GM12878 (cell line): ENCODE data around the gene UBAC2. TPM values are rescaled to one million over a fixed set of nuclear protein-coding genes. Genes with fewer than 3 reads are reported as not detected.

Source experiments
- ATAC-seq: fragments of 200-7000 bp; cut with Tn5 transposase; 3 replicates; pipeline ENCODE4 v1.9.1; 2020; ENCODE audit warnings: mild to moderate bottlenecking, moderate library complexity
- BruUV-seq: library from RNA; stranded (reverse); fragments of 400-500 nt; replicated peaks from 2 replicates; lab custom pipeline; 2021; lab: Mats Ljungman, UMichigan
- CTCF ChIA-PET: fragments of 300-600 bp; sonication (Branson Sonifier 250); formaldehyde crosslinking; extraction: SDS; loops from one replicate; lab custom pipeline; 2021; ENCODE audit warnings: inconsistent platforms; lab: Yijun Ruan, JAX
- POLR2A ChIA-PET: fragments of 350-600 bp; formaldehyde crosslinking; extraction: SDS; loops from one replicate; lab custom pipeline; 2021; ENCODE audit warnings: inconsistent platforms; lab: Charles Lee
- RAD21 ChIA-PET: fragments of 300-600 bp; sonication (Branson Sonifier 250); formaldehyde crosslinking; loops from one replicate; lab custom pipeline; 2023; ENCODE audit warnings: antibody characterized with exemption; ENCODE audit not compliant: unreplicated experiment; lab: Charles Lee
- SMC1A ChIA-PET: fragments of 300-600 bp; sonication (Branson Sonifier 250); formaldehyde crosslinking; loops from one replicate; lab custom pipeline; 2023; ENCODE audit not compliant: unreplicated experiment, uncharacterized antibody; lab: Charles Lee
- DNase-seq: peaks from one replicate; pipeline ENCODE4 v3.0.0-alpha.2; 2011; ENCODE audit warnings: low read depth, low spot score
- FAIRE-seq: peaks from 3 replicates; lab custom pipeline; 2011; peaks lifted over from hg19 to GRCh38; lab: Jason Lieb, UNC
- H2AFZ ChIP-seq: 2 replicates; pipeline ENCODE4 v1.6.0; 2011; ENCODE audit warnings: low read depth, low read length, control low read depth; ENCODE audit not compliant: control insufficient read depth
- H3K27ac ChIP-seq: 2 replicates; pipeline ENCODE4 v1.5.1; 2011; ENCODE audit warnings: control low read depth; ENCODE audit not compliant: control insufficient read depth, insufficient read depth
- H3K27me3 ChIP-seq, 2 experiments: replicated peaks in 1 of 2; 2 replicates each; pipeline versions ENCODE4 v1.6.0 to v1.6.1; 2011; ENCODE audit warnings: low read length in 1 of 2; ENCODE audit not compliant: control insufficient read depth in 2 of 2, insufficient read depth in 2 of 2
- H3K36me3 ChIP-seq, 2 experiments: 2 replicates each; pipeline ENCODE4 v1.5.1; 2011; ENCODE audit warnings: low read length in 1 of 2; ENCODE audit not compliant: control insufficient read depth in 2 of 2, insufficient read depth in 2 of 2
- H3K4me1 ChIP-seq: 2 replicates; pipeline ENCODE4 v1.6.1; 2011; ENCODE audit warnings: mild to moderate bottlenecking, low read length, moderate library complexity, mixed read lengths; ENCODE audit not compliant: control insufficient read depth, insufficient read depth
- H3K4me2 ChIP-seq: 2 replicates; pipeline ENCODE4 v1.6.0; 2011; ENCODE audit warnings: control low read depth; ENCODE audit not compliant: control insufficient read depth, insufficient read depth
- H3K4me3 ChIP-seq: fragments of 200-600 bp; sonication (generic); 2 replicates; pipeline ENCODE4 v1.5.1; 2016
- H3K79me2 ChIP-seq: 2 replicates; pipeline ENCODE4 v1.6.0; 2011; ENCODE audit warnings: low read length; ENCODE audit not compliant: control insufficient read depth, insufficient read depth
- H3K9ac ChIP-seq: 2 replicates; pipeline ENCODE4 v1.8.0; 2011; ENCODE audit warnings: low read length, control low read depth, mixed read lengths; ENCODE audit not compliant: control insufficient read depth, insufficient read depth
- H3K9me3 ChIP-seq: replicated peaks from 3 replicates; pipeline ENCODE4 v1.5.1; 2011; ENCODE audit warnings: mild to moderate bottlenecking, low read length; ENCODE audit not compliant: control insufficient read depth, insufficient read depth
- H4K20me1 ChIP-seq: 2 replicates; pipeline ENCODE4 v1.6.0; 2011; ENCODE audit not compliant: control insufficient read depth, insufficient read depth
- MAX ChIP-seq: IDR thresholded peaks from 2 replicates; pipeline ENCODE4 v1.6.1; 2012; ENCODE audit warnings: low read depth, low read length, improper control_type of control experiment
- SP1 ChIP-seq: IDR thresholded peaks from one replicate; pipeline ENCODE4 v1.6.1; 2011; ENCODE audit warnings: low read depth, low read length
- TARDBP ChIP-seq: IDR thresholded peaks from 2 replicates; pipeline ENCODE4 v1.6.1; 2016; ENCODE audit warnings: borderline replicate concordance
- ZBED1 ChIP-seq: IDR thresholded peaks from 2 replicates; pipeline ENCODE4 v1.6.1; 2016; ENCODE audit warnings: borderline replicate concordance
- ZNF687 ChIP-seq: fragments of 450-650 bp; IDR thresholded peaks from 2 replicates; pipeline ENCODE4 v1.6.1; 2017; ENCODE audit warnings: mild to moderate bottlenecking, moderate library complexity
- WGBS: methylation state at CpG from one replicate; pipeline ENCODE4 v1.1.6; 2016; ENCODE audit warnings: low lambda C conversion rate; ENCODE audit not compliant: insufficient replicate concordance, insufficient coverage; ENCODE audit errors: missing lambda C conversion rate; 5-methylcytosine and 5-hydroxymethylcytosine counted together
- in situ Hi-C: fragments of 300-500 bp; cut with MboI; formaldehyde crosslinking; loops from 9 replicates; pipeline ENCODE4 v1.14.3; 2018; ENCODE audit warnings: mixed read lengths
- intact Hi-C: fragments of 100-400 bp; cut with micrococcal nuclease; formaldehyde crosslinking; loops from one replicate; pipeline ENCODE4 v1.14.2; 2022; ENCODE audit not compliant: unreplicated experiment
- polyA plus RNA-seq, 11 experiments: library from polyadenylated mRNA; depleted of rRNA in 4 of 11; unstranded in 6 of 11; stranded (reverse) in 5 of 11; fragments of >200 nt; fragmentation: Nextera tagmentation in 4 of 11; fragmentation: Illumina TruSeq in 1 of 11; extraction: Ambion mirVana in 4 of 11; extraction: Trizol in 1 of 11; gene quantifications; 1 replicate in 1 of 11; 2 replicates in 10 of 11; pipeline versions ENCODE4 v1.2.1 to v1.2.3, GENCODE V29; 2011 to 2016; ENCODE audit warnings: inconsistent platforms in 2 of 11, missing spikeins in 2 of 11, low read depth in 1 of 11
- total RNA-seq, 4 experiments: library from RNA; depleted of rRNA in 3 of 4; stranded (reverse); fragments of >200 nt in 3 of 4; fragmentation: Illumina TruSeq in 1 of 4; extraction: Trizol in 1 of 4; gene quantifications; 2 replicates each; pipeline versions ENCODE4 v1.2.1 to v1.2.3, GENCODE V29; 2013 to 2021

UBAC2 gene
- total and polyA plus RNA-seq, 10 of the 15 experiments (the other 5 are each of a cell fraction or from before 2014, with no cell fraction given), result 3.0 to 54.6 (median 17.4) TPM

- TF ChIP-seq ZNF687 (no peak), TARDBP (no peak), ZBED1 (no peak), SP1 (no peak), MAX (no peak)
- Histone ChIP-seq H4K20me1 (no peaks in the 10 kb centered on the region), H3K79me2 (peaks cover 2% of the 10 kb centered on the region), H3K4me2 (no peak overlapping the region), H3K27me3 (no peaks in the 10 kb centered on the region), H3K9me3 (no peaks in the 10 kb centered on the region), H3K36me3 (peaks cover 3 to 8% of the 10 kb centered on the region in 2 experiments; a peak in 3 of 4 replicates), H3K4me1 (peaks cover 21% of the 10 kb centered on the region), H3K27ac (no peak overlapping the region), H3K9ac (no peak overlapping the region), H3K4me3 (no peak overlapping the region), H2AFZ (no peak overlapping the region)
- ChIA-PET CTCF (interaction anchor here (1.1 to 5.1 kb wide), 5 partner anchors 9 to 78 kb away, joined by 3 to 68 read pairs (median 13); partner anchors contain the start of gene UBAC2), SMC1A (interaction anchor here (1.3 to 4.7 kb wide), 5 partner anchors 9 to 55 kb away, joined by 5 to 58 read pairs (median 48); partner anchors contain the start of gene UBAC2), POLR2A (interaction anchor here (1.9 kb wide), 1 partner anchor 23 kb away, joined by 6 read pairs; no protein-coding TSS in a partner anchor), RAD21 (interaction anchor here (4.3 kb wide), 1 partner anchor 24 kb away, joined by 37 read pairs; no protein-coding TSS in a partner anchor)
- DNase-seq (no peak), FAIRE-seq (no peak), ATAC-seq (no peak)
- in situ Hi-C loops, result no loop called here
- WGBS, result 94% methylated on average over 14 of the region's 14 CpGs
- no TSS peak for BruUV-seq
- intact Hi-C loops, result loop anchor here (1.0 kb wide), 1 partner anchor 53 kb away; no protein-coding TSS in a partner anchor
Observed at GRCh38 chr13:99254830-99255229, 54.2 kb downstream of the UBAC2 start.
